ENCODE results near the gene PFDN2. TPM values are rescaled to one million over a fixed set of nuclear protein-coding genes. Genes with fewer than 3 reads are reported as not detected.
"Not testable (repeated sequence)": the region's sequence is repeated elsewhere in the genome, so short reads cannot be mapped to it uniquely, and the experiment has no call there.

The PFDN2 gene
- total RNA-seq, 1 experiment from 2014 or later: 34.1 TPM

- no peaks in the 10 kb centered on the region for H3K9me3 ChIP-seq (ENCODE audit: low read length)
- H3K4me3 ChIP-seq (ENCODE audit: low read length): peak within 1 kb of the TSS; percentile 97
- no peaks in the 10 kb centered on the region for H3K9me2 ChIP-seq (replicated peaks; ENCODE audit: insufficient read depth, low read length)
- peak within 1 kb of the TSS; percentile 98 for H3K4me2 ChIP-seq (ENCODE audit: low read depth, low read length, poor library complexity, severe bottlenecking)
- H3K36me3 ChIP-seq (ENCODE audit: insufficient read depth, low read length): peaks cover 6% of the 10 kb centered on the region; the same call in 1 of the 2 replicates
- H3K27me3 ChIP-seq (ENCODE audit: low read length): no peaks in the 10 kb centered on the region
- DNase-seq: peak; percentile 96
- peaks cover 48% of the 10 kb centered on the region for H3K79me2 ChIP-seq (ENCODE audit: low read length)
- H3K4me1 ChIP-seq (ENCODE audit: low read length): peaks cover 30% of the 10 kb centered on the region
- H4K20me1 ChIP-seq (ENCODE audit: insufficient read depth, low read depth, low read length): no peaks in the 10 kb centered on the region; the same call in 1 of the 2 replicates
- H2AFZ ChIP-seq (ENCODE audit: low read length): peak within 1 kb of the TSS; percentile 87; the same call in 1 of the 2 replicates
- H3K27ac ChIP-seq (ENCODE audit: low read length): peak within 1 kb of the TSS; percentile 94
- H3K9ac ChIP-seq (ENCODE audit: low read length): peak within 1 kb of the TSS; percentile 99
Observed at GRCh38 chr1:161069731-161070270, 48.0 kb downstream of the PFDN2 start, which contains the start of gene ARHGAP30. Gene ARHGAP30, minus strand, starts transcription at chr1:161069891. Its CDS starts 267 bp downstream, at chr1:161069624.

- Histone ChIP-seq H4K20me1 (ENCODE audit: insufficient read depth, low read depth, low read length) (no peaks in the 10 kb centered on the region; the same call in 1 of the 2 replicates), H3K79me2 (ENCODE audit: low read length) (peaks cover 53% of the 10 kb centered on the region), H3K36me3 (ENCODE audit: insufficient read depth, low read length) (peaks cover 6% of the 10 kb centered on the region; the same call in 1 of the 2 replicates), H2AFZ (ENCODE audit: low read length) (no peak overlapping the region), H3K27ac (ENCODE audit: low read length) (peak overlapping the region; percentile 94), H3K4me3 (ENCODE audit: low read length) (peak overlapping the region; percentile 97), H3K4me2 (ENCODE audit: low read depth, low read length, poor library complexity, severe bottlenecking) (peak overlapping the region; percentile 98), H3K4me1 (ENCODE audit: low read length) (peaks cover 30% of the 10 kb centered on the region), H3K9me2 (replicated peaks; ENCODE audit: insufficient read depth, low read length) (no peaks in the 10 kb centered on the region), H3K9me3 (ENCODE audit: low read length) (no peaks in the 10 kb centered on the region), H3K9ac (ENCODE audit: low read length) (peak overlapping the region; percentile 99), H3K27me3 (ENCODE audit: low read length) (no peaks in the 10 kb centered on the region)
- DNase-seq: peak; percentile 58
Observed at GRCh38 chr1:161069241-161069640, 48.6 kb downstream of the PFDN2 start.

- no peaks in the 10 kb centered on the region for H3K9me2 ChIP-seq (replicated peaks; ENCODE audit: insufficient read depth, low read length)
- peaks cover 30% of the 10 kb centered on the region for H3K4me1 ChIP-seq (ENCODE audit: low read length)
- peak overlapping the region; percentile 99 for H3K9ac ChIP-seq (ENCODE audit: low read length)
- H2AFZ ChIP-seq (ENCODE audit: low read length): no peak overlapping the region
- H3K79me2 ChIP-seq (ENCODE audit: low read length): peaks cover 59% of the 10 kb centered on the region
- H3K9me3 ChIP-seq (ENCODE audit: low read length): no peaks in the 10 kb centered on the region
- no peaks in the 10 kb centered on the region; the same call in 1 of the 2 replicates for H4K20me1 ChIP-seq (ENCODE audit: insufficient read depth, low read depth, low read length)
- DNase-seq: peak; percentile 88
- peak overlapping the region; percentile 97 for H3K4me3 ChIP-seq (ENCODE audit: low read length)
- peak overlapping the region; percentile 94 for H3K27ac ChIP-seq (ENCODE audit: low read length)
- H3K4me2 ChIP-seq (ENCODE audit: low read depth, low read length, poor library complexity, severe bottlenecking): peak overlapping the region; percentile 98
- no peaks in the 10 kb centered on the region for H3K27me3 ChIP-seq (ENCODE audit: low read length)
- peaks cover 6% of the 10 kb centered on the region; the same call in 1 of the 2 replicates for H3K36me3 ChIP-seq (ENCODE audit: insufficient read depth, low read length)
Observed at GRCh38 chr1:161068306-161069234, 49.3 kb downstream of the PFDN2 start.

- H3K27ac ChIP-seq (ENCODE audit: low read length): no peak overlapping the region
- no peak overlapping the region for H3K4me2 ChIP-seq (ENCODE audit: low read depth, low read length, poor library complexity, severe bottlenecking)
- no peaks in the 10 kb centered on the region for H3K9me2 ChIP-seq (replicated peaks; ENCODE audit: insufficient read depth, low read length)
- H3K79me2 ChIP-seq (ENCODE audit: low read length): peaks cover 73% of the 10 kb centered on the region
- H3K4me3 ChIP-seq (ENCODE audit: low read length): no peak overlapping the region
- no peak overlapping the region for H2AFZ ChIP-seq (ENCODE audit: low read length)
- no peak overlapping the region for H3K9ac ChIP-seq (ENCODE audit: low read length)
- no peak for DNase-seq
- peaks cover 9% of the 10 kb centered on the region; the same call in 1 of the 2 replicates for H3K36me3 ChIP-seq (ENCODE audit: insufficient read depth, low read length)
- peaks cover 30% of the 10 kb centered on the region for H3K4me1 ChIP-seq (ENCODE audit: low read length)
- no peaks in the 10 kb centered on the region; the same call in 1 of the 2 replicates for H4K20me1 ChIP-seq (ENCODE audit: insufficient read depth, low read depth, low read length)
- no peaks in the 10 kb centered on the region for H3K27me3 ChIP-seq (ENCODE audit: low read length)
- no peaks in the 10 kb centered on the region for H3K9me3 ChIP-seq (ENCODE audit: low read length)
Observed at GRCh38 chr1:161066694-161067093, 51.1 kb downstream of the PFDN2 start.

DNA sequence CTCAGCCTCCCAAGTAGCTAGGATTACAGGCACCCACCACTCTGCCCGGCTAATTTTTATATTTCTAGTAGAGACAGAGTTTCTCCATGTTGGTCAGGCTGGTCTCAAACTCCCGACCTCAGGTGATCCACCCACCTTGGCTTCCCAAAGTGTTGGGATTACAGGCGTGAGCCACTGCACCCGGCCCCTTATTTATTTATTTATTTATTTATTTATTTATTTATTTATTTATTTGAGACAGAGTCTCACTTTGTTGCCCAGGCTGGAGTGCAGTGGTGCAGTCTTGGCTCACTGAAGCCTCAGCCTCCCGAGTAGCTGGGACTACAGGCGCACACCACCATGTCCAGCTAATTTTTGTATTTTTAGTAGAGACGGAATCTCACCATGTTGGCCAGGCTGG, 52.2 kb downstream of the PFDN2 start:
- not testable (repeated sequence) for DNase-seq; H2AFZ ChIP-seq (ENCODE audit: low read length); H3K27ac ChIP-seq (ENCODE audit: low read length); H3K9me2 ChIP-seq (replicated peaks; ENCODE audit: insufficient read depth, low read length); H3K4me3 ChIP-seq (ENCODE audit: low read length); H4K20me1 ChIP-seq (ENCODE audit: insufficient read depth, low read depth, low read length); H3K36me3 ChIP-seq (ENCODE audit: insufficient read depth, low read length); H3K9me3 ChIP-seq (ENCODE audit: low read length); H3K4me2 ChIP-seq (ENCODE audit: low read depth, low read length, poor library complexity, severe bottlenecking); H3K9ac ChIP-seq (ENCODE audit: low read length); H3K27me3 ChIP-seq (ENCODE audit: low read length)
- Histone ChIP-seq H3K4me1 (ENCODE audit: low read length) (peaks cover 28% of the 10 kb centered on the region), H3K79me2 (ENCODE audit: low read length) (peaks cover 81% of the 10 kb centered on the region)

DNA sequence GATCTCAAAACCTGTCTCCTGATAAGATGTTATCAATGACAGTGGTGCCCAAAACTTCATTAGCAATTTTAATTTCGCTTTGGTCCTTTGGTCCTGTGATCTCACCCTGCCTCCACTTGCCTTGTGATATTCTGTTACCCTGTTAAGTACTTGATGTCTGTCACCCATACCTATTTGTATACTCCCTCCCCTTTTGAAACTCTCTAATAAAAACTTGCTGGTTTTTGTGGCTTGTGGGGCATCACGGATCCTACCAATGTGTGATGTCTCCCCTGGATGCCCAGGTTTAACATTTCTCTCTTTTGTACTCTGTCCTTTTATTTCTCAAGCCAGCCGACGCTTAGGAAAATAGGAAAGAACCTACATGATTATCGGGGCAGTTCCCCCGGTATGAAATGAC, 53.9 kb downstream of the PFDN2 start:
- not testable (repeated sequence) for H4K20me1 ChIP-seq (ENCODE audit: insufficient read depth, low read depth, low read length); H3K27ac ChIP-seq (ENCODE audit: low read length)
- H3K36me3 ChIP-seq (ENCODE audit: insufficient read depth, low read length): peaks cover 14% of the 10 kb centered on the region; the same call in 1 of the 2 replicates

GRCh38 chr1:161061419-161061818, 56.4 kb downstream of the PFDN2 start:
- Histone ChIP-seq H4K20me1 (ENCODE audit: insufficient read depth, low read depth, low read length) (no peaks in the 10 kb centered on the region), H3K9me3 (ENCODE audit: low read length) (no peaks in the 10 kb centered on the region), H2AFZ (ENCODE audit: low read length) (no peak overlapping the region), H3K36me3 (ENCODE audit: insufficient read depth, low read length) (peaks cover 15% of the 10 kb centered on the region; the same call in 1 of the 2 replicates), H3K27ac (ENCODE audit: low read length) (no peak overlapping the region), H3K4me3 (ENCODE audit: low read length) (no peak overlapping the region), H3K4me1 (ENCODE audit: low read length) (no peaks in the 10 kb centered on the region), H3K27me3 (ENCODE audit: low read length) (no peaks in the 10 kb centered on the region), H3K4me2 (ENCODE audit: low read depth, low read length, poor library complexity, severe bottlenecking) (no peak overlapping the region), H3K9ac (ENCODE audit: low read length) (no peak overlapping the region), H3K9me2 (replicated peaks; ENCODE audit: insufficient read depth, low read length) (no peaks in the 10 kb centered on the region), H3K79me2 (ENCODE audit: low read length) (peaks cover 58% of the 10 kb centered on the region)
- DNase-seq: no peak

More for the DNA sequence above, 53.9 kb downstream of the PFDN2 start:
- H2AFZ ChIP-seq (ENCODE audit: low read length); H3K4me2 ChIP-seq (ENCODE audit: low read depth, low read length, poor library complexity, severe bottlenecking); H3K27me3 ChIP-seq (ENCODE audit: low read length); H3K9me2 ChIP-seq (replicated peaks; ENCODE audit: insufficient read depth, low read length); H3K4me3 ChIP-seq (ENCODE audit: low read length); H3K9me3 ChIP-seq (ENCODE audit: low read length); DNase-seq; H3K9ac ChIP-seq (ENCODE audit: low read length): not testable (repeated sequence)
- peaks cover 79% of the 10 kb centered on the region for H3K79me2 ChIP-seq (ENCODE audit: low read length)
- peaks cover 20% of the 10 kb centered on the region for H3K4me1 ChIP-seq (ENCODE audit: low read length)

DNA sequence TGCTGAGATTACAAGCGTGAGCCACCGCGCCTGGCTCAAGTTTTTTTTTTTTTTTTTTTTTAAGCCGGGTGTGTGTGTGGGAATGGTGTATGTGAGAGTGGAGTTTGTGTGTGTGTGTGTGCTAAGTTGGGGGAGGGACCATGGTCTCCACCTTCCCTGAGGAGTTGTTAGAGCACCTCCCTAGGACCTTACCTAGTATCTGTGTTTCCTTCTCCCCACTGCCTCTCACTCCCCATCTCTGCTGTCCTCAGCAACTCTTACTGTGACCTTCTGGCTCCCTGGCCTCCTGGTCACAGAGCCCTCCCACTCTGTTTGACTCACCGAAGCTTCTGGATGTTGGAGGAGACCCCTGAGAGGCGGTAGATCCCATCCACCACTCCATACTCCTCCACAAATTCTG, 58.5 kb downstream of the PFDN2 start:
- no peaks in the 10 kb centered on the region for H3K27me3 ChIP-seq (ENCODE audit: low read length)
- H2AFZ ChIP-seq (ENCODE audit: low read length): no peak overlapping the region
- no peaks in the 10 kb centered on the region for H3K9me3 ChIP-seq (ENCODE audit: low read length)
- no peaks in the 10 kb centered on the region for H3K9me2 ChIP-seq (replicated peaks; ENCODE audit: insufficient read depth, low read length)
- peaks cover 45% of the 10 kb centered on the region for H3K79me2 ChIP-seq (ENCODE audit: low read length)
- H3K27ac ChIP-seq (ENCODE audit: low read length): no peak overlapping the region
- no peak overlapping the region for H3K4me3 ChIP-seq (ENCODE audit: low read length)
- no peak overlapping the region for H3K9ac ChIP-seq (ENCODE audit: low read length)
- H3K4me1 ChIP-seq (ENCODE audit: low read length): no peaks in the 10 kb centered on the region
- no peak for DNase-seq
- H3K4me2 ChIP-seq (ENCODE audit: low read depth, low read length, poor library complexity, severe bottlenecking): no peak overlapping the region
- H4K20me1 ChIP-seq (ENCODE audit: insufficient read depth, low read depth, low read length): no peaks in the 10 kb centered on the region
- H3K36me3 ChIP-seq (ENCODE audit: insufficient read depth, low read length): peaks cover 30% of the 10 kb centered on the region; the same call in 1 of the 2 replicates
